ENCODE measurements around the gene NPAS3.

GRCh38 chr14:33323979-33324378 is 385.3 kb downstream of the NPAS3 start:
- TF ChIP-seq CTCF (IDR thresholded peaks at IDR 0.05): no peak
- no peak for TF ChIP-seq POLR2A (IDR thresholded peaks at IDR 0.05)
- no peak for TF ChIP-seq EP300 (IDR thresholded peaks at IDR 0.05)
- no peak for TF ChIP-seq POLR2AphosphoS5 (IDR thresholded peaks at IDR 0.05)
